BJ (cell line): Measurements from ENCODE around the gene MED28. TPM values are rescaled to one million over a fixed set of nuclear protein-coding genes. Genes with fewer than 3 reads are reported as not detected.

Experiments
- CTCF ChIA-PET: fragments of 350-600 bp; formaldehyde crosslinking; extraction: SDS; loops from one replicate; lab custom pipeline; 2021; ENCODE audit warnings: antibody characterized with exemption, inconsistent platforms; lab: Yijun Ruan, JAX
- POLR2A ChIA-PET: fragments of 300-600 bp; sonication (Branson Sonifier 250); formaldehyde crosslinking; extraction: SDS; loops from one replicate; lab custom pipeline; 2021; ENCODE audit warnings: antibody characterized with exemption; lab: Charles Lee
- DNase-seq: peaks from one replicate; pipeline ENCODE4 v3.0.0-alpha.2; 2011; ENCODE audit warnings: low read depth
- H3K27me3 ChIP-seq: 2 replicates; pipeline ENCODE4 v1.6.0; 2011; ENCODE audit warnings: low read length; ENCODE audit not compliant: control insufficient read depth, insufficient read depth
- H3K36me3 ChIP-seq: 2 replicates; pipeline ENCODE4 v1.5.1; 2011; ENCODE audit warnings: low read length; ENCODE audit not compliant: control insufficient read depth, insufficient read depth
- H3K4me3 ChIP-seq: 2 replicates; pipeline ENCODE4 v1.5.1; 2011; ENCODE audit warnings: low read depth, mild to moderate bottlenecking, control low read depth, low read length
- polyA plus RNA-seq: library from polyadenylated mRNA; depleted of rRNA; stranded (reverse); fragments of >200 nt; gene quantifications from 2 replicates; pipeline ENCODE4 v1.2.3, GENCODE V29; 2011
- TF ChIP-seq, protein P1 (sequence below): IDR thresholded peaks from 2 replicates; pipeline ENCODE4 v1.5.1; 2011; ENCODE audit warnings: low read depth, mild to moderate bottlenecking, control low read depth, inconsistent platforms, low read length, moderate library complexity; ENCODE audit not compliant: insufficient read depth

Gene MED28
- polyA plus RNA-seq, 1 experiment = 9.0 TPM

GRCh38 chr4:17583941-17584340 is 30.5 kb upstream of the MED28 start:
- Histone ChIP-seq H3K36me3 (peaks cover 14% of the 10 kb centered on the region), H3K27me3 (no peaks in the 10 kb centered on the region), H3K4me3 (no peak overlapping the region)
- TF ChIP-seq, protein P1, sequence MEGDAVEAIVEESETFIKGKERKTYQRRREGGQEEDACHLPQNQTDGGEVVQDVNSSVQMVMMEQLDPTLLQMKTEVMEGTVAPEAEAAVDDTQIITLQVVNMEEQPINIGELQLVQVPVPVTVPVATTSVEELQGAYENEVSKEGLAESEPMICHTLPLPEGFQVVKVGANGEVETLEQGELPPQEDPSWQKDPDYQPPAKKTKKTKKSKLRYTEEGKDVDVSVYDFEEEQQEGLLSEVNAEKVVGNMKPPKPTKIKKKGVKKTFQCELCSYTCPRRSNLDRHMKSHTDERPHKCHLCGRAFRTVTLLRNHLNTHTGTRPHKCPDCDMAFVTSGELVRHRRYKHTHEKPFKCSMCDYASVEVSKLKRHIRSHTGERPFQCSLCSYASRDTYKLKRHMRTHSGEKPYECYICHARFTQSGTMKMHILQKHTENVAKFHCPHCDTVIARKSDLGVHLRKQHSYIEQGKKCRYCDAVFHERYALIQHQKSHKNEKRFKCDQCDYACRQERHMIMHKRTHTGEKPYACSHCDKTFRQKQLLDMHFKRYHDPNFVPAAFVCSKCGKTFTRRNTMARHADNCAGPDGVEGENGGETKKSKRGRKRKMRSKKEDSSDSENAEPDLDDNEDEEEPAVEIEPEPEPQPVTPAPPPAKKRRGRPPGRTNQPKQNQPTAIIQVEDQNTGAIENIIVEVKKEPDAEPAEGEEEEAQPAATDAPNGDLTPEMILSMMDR = no peak
- ChIA-PET POLR2A (no interaction called here), CTCF (no interaction called here)
- DNase-seq = no peak

DNA sequence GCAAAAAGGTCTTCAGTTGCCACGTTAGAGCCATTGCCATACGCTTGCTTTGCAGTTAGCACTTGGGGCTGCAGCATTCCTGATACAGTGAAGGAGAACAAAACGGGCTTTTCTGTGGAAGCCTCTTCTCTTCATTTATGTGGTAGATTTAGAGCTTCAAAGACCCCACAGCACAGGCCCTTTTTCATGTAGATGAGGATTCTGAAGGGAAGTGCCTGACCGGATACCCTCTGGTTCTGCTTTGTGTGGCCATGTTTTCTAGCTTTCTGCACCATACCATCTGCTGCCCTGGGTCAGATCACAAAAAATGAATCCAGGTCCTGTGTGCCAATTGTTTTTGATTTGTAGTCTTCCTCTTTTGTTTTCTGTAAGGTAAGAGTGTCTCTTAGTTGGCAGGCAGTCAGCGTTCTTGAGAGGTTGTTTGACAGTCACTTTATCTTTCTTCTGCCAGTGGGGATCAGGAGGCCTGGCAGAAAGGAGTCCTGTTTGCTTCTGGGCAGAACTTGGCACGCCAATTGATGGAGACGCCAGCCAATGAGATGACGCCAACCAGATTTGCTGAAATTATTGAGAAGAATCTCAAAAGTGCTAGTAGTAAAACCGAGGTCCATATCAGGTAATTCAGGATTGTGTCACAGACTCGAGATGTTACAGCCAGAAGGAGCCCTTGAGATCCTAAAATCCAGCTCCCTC is 29.8 kb upstream of the MED28 start:
- no peak for DNase-seq
- Histone ChIP-seq H3K4me3 (no peak overlapping the region), H3K27me3 (no peaks in the 10 kb centered on the region), H3K36me3 (peaks cover 14% of the 10 kb centered on the region)
- ChIA-PET CTCF (interaction anchor here (0.9 kb wide), 1 partner anchor 35 kb away, joined by 3 read pairs; no protein-coding TSS in a partner anchor), POLR2A (no interaction called here)
- TF ChIP-seq, protein P1 = no peak

DNA sequence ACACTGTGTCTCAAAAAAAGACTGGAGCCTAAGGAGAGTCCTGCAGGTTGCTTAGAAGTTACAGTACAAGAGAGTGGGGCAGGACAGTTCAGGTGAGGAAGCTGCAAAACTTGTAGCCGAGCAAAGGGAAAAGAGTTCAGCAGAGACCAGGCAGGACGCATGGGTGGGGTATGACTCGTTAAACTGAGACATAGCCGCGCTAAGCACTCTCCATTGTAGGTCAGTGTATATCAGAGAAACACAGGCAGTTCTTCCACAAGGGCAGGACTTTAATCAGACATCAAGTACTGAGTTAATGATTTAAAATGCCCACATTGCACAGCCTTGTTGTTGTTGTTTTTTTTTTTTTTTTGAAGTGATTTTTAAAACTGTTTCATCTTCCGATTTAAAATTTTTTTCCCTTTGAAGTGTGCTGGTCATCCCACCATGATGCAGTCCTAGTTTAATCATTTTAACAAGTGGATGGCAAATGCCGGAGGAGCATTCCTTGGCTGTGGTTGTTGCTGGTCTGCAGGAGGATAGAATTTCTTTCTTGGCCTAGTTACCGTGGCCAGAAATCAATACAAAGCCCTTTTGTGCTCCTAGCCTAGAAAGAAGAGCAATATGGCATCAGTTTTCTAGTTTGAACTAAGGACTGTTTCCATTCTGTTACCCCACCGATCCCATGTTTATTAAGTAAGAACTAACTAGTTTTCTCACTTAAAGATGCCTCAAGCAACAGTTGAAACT is 27.2 kb upstream of the MED28 start:
- no peaks in the 10 kb centered on the region for H3K27me3 ChIP-seq
- peaks cover 14% of the 10 kb centered on the region for H3K36me3 ChIP-seq
- TF ChIP-seq, protein P1 = no peak
- no peak overlapping the region for H3K4me3 ChIP-seq
- no peak for DNase-seq
- ChIA-PET CTCF (interaction anchor here (0.9 kb wide), 1 partner anchor 45 kb away, joined by 3 read pairs; no protein-coding TSS in a partner anchor), POLR2A (no interaction called here)

DNA sequence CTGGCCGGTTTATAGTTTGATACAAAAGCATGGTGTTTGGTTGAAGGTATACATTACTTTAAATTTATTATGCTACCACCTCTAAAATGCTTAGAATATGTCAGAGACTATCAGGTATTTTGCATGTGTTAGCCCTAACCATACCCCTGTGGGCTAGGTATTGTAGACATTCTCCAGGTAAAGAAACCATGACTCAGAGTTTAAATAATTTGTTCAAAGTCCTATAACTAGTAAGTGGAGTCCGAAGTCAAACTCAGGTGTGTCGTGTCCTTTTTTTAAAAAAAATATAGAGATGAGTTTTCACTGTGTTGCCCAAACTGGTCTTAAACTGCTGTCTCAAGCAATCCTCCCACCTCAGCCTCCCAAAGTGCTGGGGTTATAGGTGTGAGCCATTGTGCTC is 25.1 kb upstream of the MED28 start:
- ChIA-PET CTCF (no interaction called here), POLR2A (no interaction called here)
- Histone ChIP-seq H3K36me3 (peaks cover 4% of the 10 kb centered on the region), H3K27me3 (no peaks in the 10 kb centered on the region), H3K4me3 (no peak overlapping the region)
- TF ChIP-seq, protein P1 = no peak
- DNase-seq = no peak

DNA sequence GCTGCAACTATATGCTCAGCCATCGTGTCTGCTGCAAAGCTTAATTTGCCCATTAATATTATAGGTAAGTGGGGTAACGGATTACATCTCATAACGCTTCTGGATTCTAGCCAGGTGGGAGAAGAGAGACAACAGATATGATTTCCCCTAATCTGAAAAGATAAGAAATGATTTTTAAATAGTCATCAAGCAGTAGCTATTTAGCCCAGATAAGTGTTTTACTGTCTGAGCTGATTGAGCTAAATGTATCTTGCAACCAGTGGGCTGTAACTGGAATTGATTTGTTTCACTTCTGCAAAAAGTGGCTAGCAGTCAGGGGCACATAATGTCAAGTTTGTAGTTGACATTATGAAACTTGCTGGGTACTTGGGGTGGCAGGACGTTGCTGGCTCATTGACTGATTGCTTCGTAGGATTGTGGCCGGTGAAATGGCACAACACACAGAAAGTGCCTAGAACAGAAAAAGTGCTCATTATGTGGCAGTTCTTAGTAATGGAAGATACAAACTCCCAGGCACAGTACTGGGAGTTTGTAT is 18.9 kb upstream of the MED28 start:
- TF ChIP-seq, protein P1 = no peak
- ChIA-PET CTCF (interaction anchor here (1.5 kb wide), 1 partner anchor 10 kb away, joined by 5 read pairs; no protein-coding TSS in a partner anchor), POLR2A (no interaction called here)
- Histone ChIP-seq H3K4me3 (no peak overlapping the region), H3K27me3 (no peaks in the 10 kb centered on the region), H3K36me3 (peaks cover 6% of the 10 kb centered on the region)
- no peak for DNase-seq
